Keratinocyte (primary cell): ENCODE data around the gene TECR.

ENCODE experiments used
- CTCF ChIP-seq, 3 experiments: IDR thresholded peaks in 1 of 3; conservative IDR thresholded peaks in 1 of 3; optimal IDR thresholded peaks in 1 of 3; 2 replicates in 2 of 3; 3 replicates in 1 of 3; pipeline versions ENCODE3 to v1.5.1; 2011; ENCODE audit warnings: low read length in 3 of 3, mild to moderate bottlenecking in 3 of 3, moderate library complexity in 2 of 3, control low read depth in 1 of 3, inconsistent platforms in 1 of 3; ENCODE audit not compliant: insufficient read depth in 2 of 3; ENCODE audit errors: extremely low read depth in 1 of 3
- EZH2 ChIP-seq: IDR thresholded peaks from one replicate; pipeline ENCODE4 v1.6.1; 2012; ENCODE audit warnings: inconsistent platforms, mild to moderate bottlenecking, low read length, moderate library complexity

GRCh38 chr19:14563590-14563926 is 34.2 kb downstream of the TECR start:
- TF ChIP-seq CTCF (optimal IDR thresholded peaks at IDR 0.05 in 1 of 3, IDR thresholded peaks at IDR 0.05 in 1 of 3, conservative IDR thresholded peaks at IDR 0.05 in 1 of 3; ENCODE audit: extremely low read depth in 1 of 3, insufficient read depth in 2 of 3, low read length in 3 of 3) (no peak), EZH2 (no peak)
